ENCODE results near the gene CCDC54. TPM values are rescaled to one million over a fixed set of nuclear protein-coding genes. Genes with fewer than 3 reads are reported as not detected.

CCDC54 gene
- total RNA-seq, 2 experiments from 2014 or later: not detected

GRCh38 chr3:107347751-107348150, 29.5 kb upstream of the CCDC54 start:
- Mint-ChIP-seq H3K27me3 (no peaks in the 10 kb centered on the region), H3K4me3 (no peak overlapping the region), H3K27ac (no peak overlapping the region), H3K4me1 (ENCODE audit: low read depth) (no peaks in the 10 kb centered on the region), H3K36me3 (ENCODE audit: low read depth) (no peaks in the 10 kb centered on the region), H3K9me3 (no peaks in the 10 kb centered on the region)
- no peak overlapping the region for H3K27ac ChIP-seq (ENCODE audit: low read depth in 1 of 2, low read length in 2 of 2)
- TF ChIP-seq CTCF (IDR thresholded peaks at IDR 0.05): no peak
- H3K9me3 ChIP-seq (ENCODE audit: control insufficient read depth in 1 of 2, insufficient read depth in 1 of 2, low read length in 2 of 2): no peaks in the 10 kb centered on the region
- CTCF ChIA-PET: no interaction called here
- DNase-seq: no peak
- no peak overlapping the region for H3K4me3 ChIP-seq (ENCODE audit: low read length)
- no peaks in the 10 kb centered on the region for H3K36me3 ChIP-seq (ENCODE audit: insufficient read depth, low read length)
- H3K4me1 ChIP-seq (ENCODE audit: insufficient read depth, low read length): no peaks in the 10 kb centered on the region
- H3K27me3 ChIP-seq (ENCODE audit: control insufficient read depth in 1 of 2, insufficient read depth in 2 of 2, low read length in 2 of 2): no peaks in the 10 kb centered on the region
- POLR2A ChIA-PET: no interaction called here
- intact Hi-C loops (cut with DNase I, micrococcal nuclease): no loop called here
- ATAC-seq (ENCODE audit: poor library complexity): no peak

- no peaks in the 10 kb centered on the region for H3K4me1 ChIP-seq (ENCODE audit: insufficient read depth, low read length)
- Mint-ChIP-seq H3K27ac (no peak overlapping the region), H3K4me1 (ENCODE audit: low read depth) (no peaks in the 10 kb centered on the region), H3K4me3 (no peak overlapping the region), H3K9me3 (no peaks in the 10 kb centered on the region), H3K27me3 (peaks cover 5% of the 10 kb centered on the region), H3K36me3 (ENCODE audit: low read depth) (no peaks in the 10 kb centered on the region)
- peaks cover 0 to 3% of the 10 kb centered on the region in 2 experiments for H3K27me3 ChIP-seq (ENCODE audit: control insufficient read depth in 1 of 2, insufficient read depth in 2 of 2, low read length in 2 of 2)
- H3K4me3 ChIP-seq (ENCODE audit: low read length): no peak overlapping the region
- intact Hi-C loops (cut with DNase I, micrococcal nuclease): no loop called here
- no peak overlapping the region for H3K27ac ChIP-seq (ENCODE audit: low read depth in 1 of 2, low read length in 2 of 2)
- no peak for ATAC-seq (ENCODE audit: poor library complexity)
- no peaks in the 10 kb centered on the region for H3K36me3 ChIP-seq (ENCODE audit: insufficient read depth, low read length)
- ChIA-PET CTCF (no interaction called here), POLR2A (no interaction called here)
- H3K9me3 ChIP-seq (ENCODE audit: control insufficient read depth in 1 of 2, insufficient read depth in 1 of 2, low read length in 2 of 2): no peaks in the 10 kb centered on the region
- DNase-seq: no peak
- no peak for TF ChIP-seq CTCF (IDR thresholded peaks at IDR 0.05)
Measured at GRCh38 chr3:107356706-107357105, 20.5 kb upstream of the CCDC54 start.

- Histone ChIP-seq H3K4me1 (ENCODE audit: insufficient read depth, low read length) (no peaks in the 10 kb centered on the region), H3K27me3 (ENCODE audit: control insufficient read depth in 1 of 2, insufficient read depth in 2 of 2, low read length in 2 of 2) (peaks cover 0 to 3% of the 10 kb centered on the region in 2 experiments), H3K36me3 (ENCODE audit: insufficient read depth, low read length) (no peaks in the 10 kb centered on the region), H3K4me3 (ENCODE audit: low read length) (no peak overlapping the region), H3K27ac (ENCODE audit: low read depth in 1 of 2, low read length in 2 of 2) (no peak overlapping the region), H3K9me3 (ENCODE audit: control insufficient read depth in 1 of 2, insufficient read depth in 1 of 2, low read length in 2 of 2) (no peaks in the 10 kb centered on the region)
- no peak for ATAC-seq (ENCODE audit: poor library complexity)
- Mint-ChIP-seq H3K36me3 (ENCODE audit: low read depth) (no peaks in the 10 kb centered on the region), H3K9me3 (no peaks in the 10 kb centered on the region), H3K27ac (no peak overlapping the region), H3K4me1 (ENCODE audit: low read depth) (no peaks in the 10 kb centered on the region), H3K27me3 (peaks cover 5% of the 10 kb centered on the region), H3K4me3 (no peak overlapping the region)
- no peak for TF ChIP-seq CTCF (IDR thresholded peaks at IDR 0.05)
- DNase-seq: no peak
- POLR2A ChIA-PET: no interaction called here
- intact Hi-C loops (cut with DNase I, micrococcal nuclease): no loop called here
- CTCF ChIA-PET: no interaction called here
Measured at GRCh38 chr3:107361633-107362032, 15.6 kb upstream of the CCDC54 start.

Data from CD4-positive, alpha-beta T cell (primary cell).